ENCODE results near the gene ANAPC1.
"Not testable (repeated sequence)": the region's sequence is repeated elsewhere in the genome, so short reads cannot be mapped to it uniquely, and the experiment has no call there.

- TF ChIP-seq, protein P1, sequence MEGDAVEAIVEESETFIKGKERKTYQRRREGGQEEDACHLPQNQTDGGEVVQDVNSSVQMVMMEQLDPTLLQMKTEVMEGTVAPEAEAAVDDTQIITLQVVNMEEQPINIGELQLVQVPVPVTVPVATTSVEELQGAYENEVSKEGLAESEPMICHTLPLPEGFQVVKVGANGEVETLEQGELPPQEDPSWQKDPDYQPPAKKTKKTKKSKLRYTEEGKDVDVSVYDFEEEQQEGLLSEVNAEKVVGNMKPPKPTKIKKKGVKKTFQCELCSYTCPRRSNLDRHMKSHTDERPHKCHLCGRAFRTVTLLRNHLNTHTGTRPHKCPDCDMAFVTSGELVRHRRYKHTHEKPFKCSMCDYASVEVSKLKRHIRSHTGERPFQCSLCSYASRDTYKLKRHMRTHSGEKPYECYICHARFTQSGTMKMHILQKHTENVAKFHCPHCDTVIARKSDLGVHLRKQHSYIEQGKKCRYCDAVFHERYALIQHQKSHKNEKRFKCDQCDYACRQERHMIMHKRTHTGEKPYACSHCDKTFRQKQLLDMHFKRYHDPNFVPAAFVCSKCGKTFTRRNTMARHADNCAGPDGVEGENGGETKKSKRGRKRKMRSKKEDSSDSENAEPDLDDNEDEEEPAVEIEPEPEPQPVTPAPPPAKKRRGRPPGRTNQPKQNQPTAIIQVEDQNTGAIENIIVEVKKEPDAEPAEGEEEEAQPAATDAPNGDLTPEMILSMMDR (IDR thresholded peaks at IDR 0.05; ENCODE audit: borderline replicate concordance, extremely low read depth, low read length, poor library complexity, severe bottlenecking), result not testable (repeated sequence)
- TF ChIP-seq EZH2 (IDR thresholded peaks at IDR 0.05; ENCODE audit: borderline replicate concordance, low read depth, low read length, severe bottlenecking), result not testable (repeated sequence)
Observed at GRCh38 chr2:111735420-111735819, 148.6 kb downstream of the ANAPC1 start.
